Pulmonary artery endothelial cell (primary cell): ENCODE measurements around the gene CEP76. TPM values are rescaled to one million over a fixed set of nuclear protein-coding genes. Genes with fewer than 3 reads are reported as not detected.

Source experiments
- DNase-seq: peaks from one replicate; pipeline ENCODE4 v3.0.0-alpha.2; 2011; ENCODE audit warnings: low read depth, low spot score
- total RNA-seq: library from RNA; depleted of rRNA; stranded (reverse); fragments of >200 nt; gene quantifications from 2 replicates; pipeline ENCODE4 v1.2.3, GENCODE V29; 2014

The CEP76 gene, protein sequence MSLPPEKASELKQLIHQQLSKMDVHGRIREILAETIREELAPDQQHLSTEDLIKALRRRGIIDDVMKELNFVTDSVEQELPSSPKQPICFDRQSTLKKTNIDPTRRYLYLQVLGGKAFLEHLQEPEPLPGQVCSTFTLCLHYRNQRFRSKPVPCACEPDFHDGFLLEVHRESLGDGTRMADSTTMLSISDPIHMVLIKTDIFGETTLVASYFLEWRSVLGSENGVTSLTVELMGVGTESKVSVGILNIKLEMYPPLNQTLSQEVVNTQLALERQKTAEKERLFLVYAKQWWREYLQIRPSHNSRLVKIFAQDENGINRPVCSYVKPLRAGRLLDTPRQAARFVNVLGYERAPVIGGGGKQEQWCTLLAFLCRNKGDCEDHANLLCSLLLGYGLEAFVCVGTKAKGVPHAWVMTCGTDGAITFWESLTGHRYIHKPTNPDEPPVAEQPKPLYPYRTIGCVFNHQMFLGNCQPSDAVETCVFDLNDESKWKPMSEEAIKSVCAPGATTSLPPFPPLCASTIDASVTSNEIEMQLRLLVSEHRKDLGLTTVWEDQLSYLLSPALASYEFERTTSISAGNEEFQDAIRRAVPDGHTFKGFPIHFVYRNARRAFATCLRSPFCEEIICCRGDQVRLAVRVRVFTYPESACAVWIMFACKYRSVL
- total RNA-seq = 10.6 and 16.7 TPM in 2 replicates

- DNase-seq = peak; percentile 57
Measured at GRCh38 chr18:12702221-12703095, at the start of gene CEP76, which contains the start of gene PSMG2. TSS of gene CEP76 (minus strand) at chr18:12702723. CDS start at chr18:12702548, 175 bp downstream. TSS of gene PSMG2 (plus strand) at chr18:12703042. CDS start at chr18:12703108, 66 bp downstream.

DNA sequence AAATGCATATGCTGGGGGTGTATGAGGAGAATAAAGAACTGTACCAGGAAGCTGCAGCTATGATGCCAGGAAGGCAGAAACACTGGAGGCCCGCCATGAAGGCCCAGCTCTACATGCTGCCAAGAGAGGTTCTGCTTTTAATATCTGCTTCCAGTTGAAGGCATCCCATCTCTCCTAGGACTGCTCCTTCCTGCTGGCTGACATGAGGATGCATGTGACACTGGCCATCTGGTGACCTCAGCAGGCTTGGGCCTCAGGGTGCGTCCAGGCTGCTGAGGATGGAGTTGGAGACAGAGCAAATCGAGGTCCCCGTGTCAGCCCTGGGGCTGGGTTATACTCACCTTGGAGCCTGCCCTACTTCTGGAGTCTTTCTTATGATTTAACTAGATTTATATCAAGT lies 49.4 kb upstream of the CEP76 start:
- DNase-seq = no peak

DNA sequence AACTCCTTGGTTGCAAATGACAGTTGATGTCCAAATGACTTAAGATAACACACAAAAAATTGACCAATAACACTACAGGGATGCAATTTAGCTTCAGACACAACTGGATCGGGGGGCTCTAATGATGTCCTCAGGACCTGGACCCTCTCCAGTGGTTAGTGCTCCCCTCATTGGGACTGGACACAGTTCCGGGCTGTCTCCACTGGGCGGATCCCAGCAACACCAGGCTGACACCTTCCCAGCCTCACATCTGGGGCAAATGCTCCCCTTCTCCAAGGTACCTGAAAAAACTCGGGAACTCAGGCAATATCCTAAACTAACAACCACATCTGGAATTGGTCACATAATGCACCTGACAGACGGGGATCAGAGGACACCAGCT lies 49.0 kb upstream of the CEP76 start:
- DNase-seq = no peak

- no peak for DNase-seq
Measured at GRCh38 chr18:12750715-12751502, 48.4 kb upstream of the CEP76 start.

GRCh38 chr18:12750076-12750714 lies 47.7 kb upstream of the CEP76 start:
- no peak for DNase-seq

DNA sequence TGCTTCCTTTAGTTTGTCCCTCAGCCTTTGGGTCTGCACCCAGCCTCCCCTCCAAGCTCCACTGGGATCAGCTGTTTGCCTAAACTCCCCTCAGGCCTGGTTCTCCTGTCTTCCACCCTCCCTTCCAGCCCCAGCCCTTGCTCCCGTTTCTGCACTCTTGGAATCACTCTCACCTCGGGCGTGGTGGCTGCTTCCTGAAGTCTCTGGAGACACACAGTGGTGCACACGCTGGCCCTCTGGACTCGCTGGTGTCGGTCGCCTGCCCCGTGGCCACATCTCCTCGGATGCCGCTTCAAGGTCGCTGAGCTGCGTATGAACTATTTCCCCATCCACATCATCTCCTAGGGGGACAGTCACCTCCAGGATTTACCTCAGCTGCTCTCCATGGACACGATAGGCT lies 46.6 kb upstream of the CEP76 start:
- no peak for DNase-seq

GRCh38 chr18:12748671-12749070 lies 46.1 kb upstream of the CEP76 start:
- DNase-seq = no peak

GRCh38 chr18:12747530-12748315 lies 45.2 kb upstream of the CEP76 start:
- DNase-seq = no peak

- DNase-seq = no peak
Measured at GRCh38 chr18:12745095-12745795, 42.7 kb upstream of the CEP76 start.

GRCh38 chr18:12744103-12744502 lies 41.6 kb upstream of the CEP76 start:
- peak; percentile 32 for DNase-seq

DNA sequence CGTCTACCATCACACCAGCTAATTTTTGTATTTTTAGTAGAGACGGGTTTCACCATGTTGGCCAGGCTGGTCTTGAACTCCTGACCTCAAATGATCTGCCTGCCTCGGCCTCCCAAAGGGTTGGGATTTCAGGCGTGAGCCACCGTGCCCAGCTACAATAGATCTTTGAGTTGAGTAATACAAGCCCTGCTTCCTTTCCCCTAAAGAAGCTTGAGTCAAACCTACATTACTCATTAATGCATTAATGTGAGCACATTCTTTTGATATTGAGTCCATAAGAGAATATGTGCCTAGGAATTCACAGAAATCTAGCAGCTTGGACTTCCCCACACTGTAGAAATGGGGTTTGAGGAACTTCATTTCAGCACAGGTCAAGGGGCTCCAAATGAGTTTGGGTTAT lies 39.9 kb upstream of the CEP76 start:
- no peak for DNase-seq

- no peak for DNase-seq
Measured at GRCh38 chr18:12741351-12741750, 38.8 kb upstream of the CEP76 start.

- no peak for DNase-seq
Measured at GRCh38 chr18:12737243-12737902, 34.9 kb upstream of the CEP76 start.

DNA sequence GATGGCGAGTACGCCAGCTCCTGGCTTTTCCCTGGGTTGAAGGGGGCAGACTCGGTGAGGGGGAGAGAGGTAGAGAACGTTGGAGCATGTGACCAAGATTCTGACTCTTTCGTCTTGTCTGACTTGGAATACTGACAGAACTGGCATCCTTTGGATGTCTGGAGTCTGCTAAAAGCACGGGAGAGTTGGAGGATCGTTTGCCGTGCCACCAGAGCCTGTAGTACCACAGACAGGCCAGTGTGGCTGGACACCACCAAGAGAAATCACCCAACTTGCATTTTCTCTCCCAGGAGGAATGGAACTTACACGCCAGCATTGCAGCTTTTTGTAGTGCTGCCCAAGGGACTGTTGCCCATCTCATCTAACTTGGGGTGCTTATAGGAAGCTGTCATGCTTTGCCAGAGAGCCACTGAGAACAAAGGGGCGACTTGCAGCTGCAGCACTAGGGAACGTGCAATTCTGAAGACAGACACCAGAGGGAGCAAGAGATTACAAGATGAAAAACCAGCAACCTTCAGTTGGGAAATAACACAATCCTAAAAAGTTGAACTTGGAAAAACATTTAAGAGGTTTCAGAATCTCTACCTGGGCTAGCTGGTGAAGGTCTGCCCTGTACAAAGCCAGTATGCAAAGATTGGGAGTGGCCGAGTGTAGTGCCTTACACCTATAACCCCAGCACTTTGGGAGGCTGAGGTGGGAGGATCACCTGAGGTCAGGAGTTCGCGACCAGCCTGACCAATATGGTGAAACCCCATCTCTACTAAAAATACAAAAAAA lies 24.4 kb upstream of the CEP76 start:
- DNase-seq = peak; percentile 20

DNA sequence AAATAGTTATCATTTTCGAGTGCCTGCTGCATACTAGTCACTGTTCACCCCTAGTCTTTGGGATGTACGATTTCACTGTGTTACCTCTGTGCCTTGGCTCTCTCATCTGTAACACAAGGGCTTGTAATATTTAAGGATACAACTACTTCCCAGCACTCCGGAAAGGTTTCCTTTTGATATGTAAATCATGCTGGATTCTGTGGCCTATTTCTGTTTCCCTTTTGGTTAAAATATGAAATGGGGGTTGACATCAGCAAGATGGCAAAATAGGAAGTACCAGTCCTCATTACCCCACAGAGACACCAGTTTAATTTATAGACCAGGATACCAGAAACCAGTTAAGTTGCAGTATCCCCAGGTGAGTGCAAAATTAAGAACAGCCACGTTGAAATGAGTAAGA lies 23.8 kb upstream of the CEP76 start:
- DNase-seq = no peak

DNA sequence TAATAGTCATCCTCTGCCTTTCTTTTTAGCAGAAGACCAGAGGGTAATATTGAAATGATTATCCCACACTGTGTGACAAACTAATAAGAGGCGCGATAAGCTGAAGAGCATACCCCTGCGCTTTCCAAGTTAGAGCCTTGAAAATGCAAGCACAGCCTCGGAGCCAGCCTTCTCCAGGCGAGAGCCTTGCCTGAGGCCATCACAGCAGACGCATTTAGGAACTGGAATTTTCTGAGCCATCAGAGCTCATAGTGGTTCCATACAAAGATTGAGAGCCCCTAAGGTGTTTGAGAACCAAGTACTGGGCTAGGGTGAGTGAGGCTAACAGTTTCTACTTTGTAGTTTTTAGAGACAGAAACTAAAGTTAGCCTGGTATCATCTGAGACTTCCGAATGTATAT lies 20.2 kb upstream of the CEP76 start:
- DNase-seq = no peak

GRCh38 chr18:12721495-12722275 lies 19.2 kb upstream of the CEP76 start:
- no peak for DNase-seq
